Peyer's patch (tissue), 4 donors: ENCODE results near the gene ANKIB1.
A peak's percentile ranks its signal among the peaks of the same experiment; 100 is the strongest.

Source experiments
- POLR2A ChIP-seq, 2 donors: fragments of 450-650 bp; IDR thresholded peaks; one replicate each; pipeline ENCODE4 v1.5.1; 2017; ENCODE audit warnings: antibody characterized with exemption in 2 of 2, mild to moderate bottlenecking in 2 of 2, moderate library complexity in 2 of 2
- TF ChIP-seq, protein P1 (sequence below), 6 experiments: fragments of 450-650 bp in 4 of 6; fragments of 200-600 bp in 2 of 6; sonication (generic) in 1 of 6; IDR thresholded peaks; one replicate each; pipeline ENCODE4 v1.5.1; 2017 to 2019; ENCODE audit warnings: antibody characterized with exemption in 6 of 6, mild to moderate bottlenecking in 3 of 6, moderate library complexity in 1 of 6

DNA sequence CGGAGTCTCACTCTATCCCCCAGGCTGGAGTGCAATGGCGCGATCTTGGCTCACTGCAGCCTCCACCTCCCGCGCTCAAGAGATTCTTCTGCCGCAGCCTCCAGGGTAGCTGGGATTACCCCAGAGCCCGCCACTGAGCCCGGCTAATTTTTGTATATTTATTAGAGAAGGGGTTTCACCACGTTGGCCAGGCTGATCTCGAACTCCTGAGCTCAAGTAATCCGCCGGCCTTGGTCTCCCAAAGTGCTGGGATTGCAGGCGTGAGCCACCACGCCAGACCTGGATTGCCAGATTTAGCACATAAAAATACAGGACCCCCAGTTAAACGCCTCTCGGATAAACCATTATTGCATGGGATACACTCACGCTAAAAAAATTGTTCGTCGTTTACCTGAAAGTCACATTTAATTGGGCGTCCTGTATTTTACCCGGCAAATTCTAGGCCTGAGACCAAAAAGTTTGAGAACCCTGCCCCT lies 201.1 kb downstream of the ANKIB1 start:
- TF ChIP-seq, protein P1, sequence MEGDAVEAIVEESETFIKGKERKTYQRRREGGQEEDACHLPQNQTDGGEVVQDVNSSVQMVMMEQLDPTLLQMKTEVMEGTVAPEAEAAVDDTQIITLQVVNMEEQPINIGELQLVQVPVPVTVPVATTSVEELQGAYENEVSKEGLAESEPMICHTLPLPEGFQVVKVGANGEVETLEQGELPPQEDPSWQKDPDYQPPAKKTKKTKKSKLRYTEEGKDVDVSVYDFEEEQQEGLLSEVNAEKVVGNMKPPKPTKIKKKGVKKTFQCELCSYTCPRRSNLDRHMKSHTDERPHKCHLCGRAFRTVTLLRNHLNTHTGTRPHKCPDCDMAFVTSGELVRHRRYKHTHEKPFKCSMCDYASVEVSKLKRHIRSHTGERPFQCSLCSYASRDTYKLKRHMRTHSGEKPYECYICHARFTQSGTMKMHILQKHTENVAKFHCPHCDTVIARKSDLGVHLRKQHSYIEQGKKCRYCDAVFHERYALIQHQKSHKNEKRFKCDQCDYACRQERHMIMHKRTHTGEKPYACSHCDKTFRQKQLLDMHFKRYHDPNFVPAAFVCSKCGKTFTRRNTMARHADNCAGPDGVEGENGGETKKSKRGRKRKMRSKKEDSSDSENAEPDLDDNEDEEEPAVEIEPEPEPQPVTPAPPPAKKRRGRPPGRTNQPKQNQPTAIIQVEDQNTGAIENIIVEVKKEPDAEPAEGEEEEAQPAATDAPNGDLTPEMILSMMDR (IDR thresholded peaks at IDR 0.05): peak in 2 of 6 experiments; percentile 89 to 94
- no peak for TF ChIP-seq POLR2A (IDR thresholded peaks at IDR 0.05)
